H9 (cell line): ENCODE measurements around the gene MORN5. TPM values are rescaled to one million over a fixed set of nuclear protein-coding genes. Genes with fewer than 3 reads are reported as not detected.
A peak's percentile ranks its signal among the peaks of the same experiment; 100 is the strongest.

Source experiments
- DNase-seq: peaks from one replicate; pipeline ENCODE4 v3.0.0-alpha.2; 2017
- H2AFZ ChIP-seq: one replicate; pipeline ENCODE4 v1.6.1; 2013; ENCODE audit warnings: mild to moderate bottlenecking, low read length, control low read depth, moderate library complexity
- H2AK5ac ChIP-seq: 2 replicates; pipeline ENCODE4 v1.6.1; 2013; ENCODE audit warnings: low read length, control low read depth, mixed read lengths; ENCODE audit not compliant: insufficient read length
- H2BK120ac ChIP-seq: one replicate; pipeline ENCODE4 v1.6.1; 2013; ENCODE audit warnings: low read depth, mild to moderate bottlenecking, low read length, control low read depth, inconsistent platforms; ENCODE audit not compliant: poor library complexity, severe bottlenecking
- H2BK12ac ChIP-seq: 2 replicates; pipeline ENCODE4 v1.6.1; 2013; ENCODE audit warnings: low read length, control low read depth, mixed read lengths, low read depth; ENCODE audit not compliant: insufficient read length
- H2BK15ac ChIP-seq: 2 replicates; pipeline ENCODE4 v1.6.1; 2013; ENCODE audit warnings: low read depth, low read length, control low read depth
- H2BK20ac ChIP-seq: one replicate; pipeline ENCODE4 v1.6.1; 2013; ENCODE audit warnings: low read depth, mild to moderate bottlenecking, low read length, control low read depth, inconsistent platforms; ENCODE audit not compliant: poor library complexity, severe bottlenecking
- H2BK5ac ChIP-seq: 2 replicates; pipeline ENCODE4 v1.6.1; 2013; ENCODE audit warnings: low read length, control low read depth, mixed read lengths; ENCODE audit not compliant: insufficient read length
- H3K14ac ChIP-seq: 2 replicates; pipeline ENCODE4 v1.6.1; 2013; ENCODE audit warnings: low read length, control low read depth; ENCODE audit not compliant: insufficient read depth
- H3K18ac ChIP-seq: 2 replicates; pipeline ENCODE4 v1.6.1; 2013; ENCODE audit warnings: low read depth, mild to moderate bottlenecking, mixed read lengths, low read length, control low read depth; ENCODE audit not compliant: insufficient read length
- H3K23ac ChIP-seq: 2 replicates; pipeline ENCODE4 v1.6.1; 2013; ENCODE audit warnings: low read length, control low read depth, mixed read lengths, low read depth; ENCODE audit not compliant: insufficient read length
- H3K23me2 ChIP-seq: 2 replicates; pipeline ENCODE4 v1.6.1; 2013; ENCODE audit warnings: low read depth, mild to moderate bottlenecking, mixed read lengths, low read length, control low read depth; ENCODE audit not compliant: insufficient read length, poor library complexity, severe bottlenecking
- H3K27ac ChIP-seq: 2 replicates; pipeline ENCODE4 v1.5.1; 2013; ENCODE audit warnings: low read length, control low read depth, mixed read lengths, low read depth; ENCODE audit not compliant: insufficient read length
- H3K27me3 ChIP-seq: 2 replicates; pipeline ENCODE4 v1.6.1; 2013; ENCODE audit warnings: low read length, control low read depth, inconsistent platforms; ENCODE audit not compliant: insufficient read depth
- H3K4ac ChIP-seq: 2 replicates; pipeline ENCODE4 v1.6.1; 2013; ENCODE audit warnings: low read depth, mild to moderate bottlenecking, control low read depth, inconsistent platforms, low read length, moderate library complexity
- H3K4me1 ChIP-seq: 2 replicates; pipeline ENCODE4 v1.6.1; 2013; ENCODE audit warnings: low read length, control low read depth, inconsistent platforms; ENCODE audit not compliant: insufficient read depth
- H3K4me2 ChIP-seq: 2 replicates; pipeline ENCODE4 v1.6.1; 2013; ENCODE audit warnings: low read length, control low read depth, mixed read lengths; ENCODE audit not compliant: insufficient read length, insufficient read depth
- H3K56ac ChIP-seq: 2 replicates; pipeline ENCODE4 v1.6.1; 2013; ENCODE audit warnings: low read depth, mild to moderate bottlenecking, mixed read lengths, low read length, control low read depth; ENCODE audit not compliant: insufficient read length
- H3K79me1 ChIP-seq: 2 replicates; pipeline ENCODE4 v1.6.1; 2013; ENCODE audit warnings: low read depth, mild to moderate bottlenecking, moderate library complexity, low read length, control low read depth, inconsistent platforms; ENCODE audit not compliant: insufficient read depth, poor library complexity, severe bottlenecking
- H3K79me2 ChIP-seq: 2 replicates; pipeline ENCODE4 v1.6.1; 2013; ENCODE audit warnings: low read length, control low read depth, inconsistent platforms; ENCODE audit not compliant: insufficient read depth
- H3K9ac ChIP-seq: 2 replicates; pipeline ENCODE4 v1.6.1; 2013; ENCODE audit warnings: low read length, control low read depth, mixed read lengths; ENCODE audit not compliant: insufficient read length; ENCODE audit errors: extremely low read depth
- H3K9me3 ChIP-seq: one replicate; pipeline ENCODE4 v1.6.1; 2013; ENCODE audit warnings: low read depth, low read length, inconsistent platforms; ENCODE audit not compliant: control insufficient read depth
- H3T11ph ChIP-seq: one replicate; pipeline ENCODE4 v1.6.1; 2013; ENCODE audit warnings: mild to moderate bottlenecking, low read length, control low read depth, inconsistent platforms
- H4K20me1 ChIP-seq: one replicate; pipeline ENCODE4 v1.6.1; 2013; ENCODE audit not compliant: control insufficient read depth, insufficient read length, insufficient read depth
- H4K5ac ChIP-seq: 2 replicates; pipeline ENCODE4 v1.6.1; 2013; ENCODE audit warnings: low read depth, mild to moderate bottlenecking, mixed read lengths, low read length, control low read depth; ENCODE audit not compliant: insufficient read length
- H4K8ac ChIP-seq: replicated peaks from 2 replicates; pipeline ENCODE4 v1.6.1; 2013; ENCODE audit warnings: low read length, control low read depth, mixed read lengths, low read depth; ENCODE audit not compliant: insufficient read length
- H4K91ac ChIP-seq: 2 replicates; pipeline ENCODE4 v1.6.1; 2013; ENCODE audit warnings: low read depth, mild to moderate bottlenecking, moderate library complexity, mixed read lengths, low read length, control low read depth; ENCODE audit not compliant: insufficient read length
- H3K27ac Mint-ChIP-seq, 3 experiments: 2 replicates in 2 of 3; 3 replicates in 1 of 3; pipeline ENCODE4 v1.8.0; 2020 to 2021; ENCODE audit warnings: mixed read lengths in 3 of 3, mild to moderate bottlenecking in 1 of 3, moderate library complexity in 1 of 3
- H3K27me3 Mint-ChIP-seq: 2 replicates; pipeline ENCODE4 v1.8.0; 2021; ENCODE audit warnings: low read depth, mild to moderate bottlenecking, moderate library complexity, mixed read lengths
- H3K36me3 Mint-ChIP-seq, 3 experiments: 2 replicates in 2 of 3; 3 replicates in 1 of 3; pipeline ENCODE4 v1.8.0; 2020 to 2021; ENCODE audit warnings: low read depth in 3 of 3, mixed read lengths in 3 of 3; ENCODE audit not compliant: insufficient read depth in 1 of 3
- H3K4me1 Mint-ChIP-seq, 2 experiments: 2 replicates each; pipeline ENCODE4 v1.8.0; 2020; ENCODE audit warnings: mixed read lengths in 2 of 2
- H3K4me3 Mint-ChIP-seq, 2 experiments: 2 replicates in 1 of 2; 3 replicates in 1 of 2; pipeline ENCODE4 v1.8.0; 2020 to 2021; ENCODE audit warnings: mild to moderate bottlenecking in 2 of 2, mixed read lengths in 2 of 2, moderate library complexity in 1 of 2
- H3K9me3 Mint-ChIP-seq, 2 experiments: 2 replicates in 1 of 2; 3 replicates in 1 of 2; pipeline ENCODE4 v1.8.0; 2020; ENCODE audit warnings: mild to moderate bottlenecking in 2 of 2, mixed read lengths in 2 of 2, moderate library complexity in 1 of 2
- CTCF ChIP-seq: fragments of 200-600 bp; sonication (generic); conservative IDR thresholded peaks from 3 replicates; pipeline ENCODE4 v1.8.0; 2021; ENCODE audit warnings: antibody characterized with exemption, mild to moderate bottlenecking
- WGBS: extraction: QIAGEN DNeasy Blood & Tissue Kit; methylation state at CpG from one replicate; pipeline ENCODE4 v1.1.7; 2013; ENCODE audit warnings: missing lambda C conversion rate, low lambda C conversion rate, mixed read lengths; ENCODE audit not compliant: insufficient read length; ENCODE audit errors: extremely low coverage; 5-methylcytosine and 5-hydroxymethylcytosine counted together
- total RNA-seq: library from RNA; stranded (reverse); gene quantifications from 2 replicates; pipeline ENCODE4 v1.2.1, GENCODE V29; 2021

Gene MORN5
- total RNA-seq, 1 experiment from 2014 or later, result not detected

DNA sequence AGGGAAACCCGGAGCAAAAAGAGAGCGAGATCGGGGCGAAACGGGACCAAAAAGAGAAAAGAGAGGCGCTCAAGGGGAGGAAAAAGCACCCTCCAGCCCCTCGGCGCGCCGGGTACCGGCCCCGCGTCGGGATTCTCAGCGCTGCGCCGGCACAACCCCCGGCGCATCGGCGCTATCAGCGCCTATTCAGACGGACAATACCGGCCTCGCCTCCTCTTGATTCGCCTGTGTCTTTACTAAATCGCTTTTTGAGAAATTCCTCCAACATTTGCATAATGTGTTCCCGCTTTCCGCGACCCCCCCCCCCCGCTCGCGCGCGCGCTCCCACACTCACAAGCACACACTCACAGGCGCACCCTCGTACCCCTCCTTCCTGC, 68.5 kb downstream of the MORN5 start:
- no peaks in the 10 kb centered on the region for H3K79me1 ChIP-seq
- H3T11ph ChIP-seq, result no peak overlapping the region
- peaks cover 14% of the 10 kb centered on the region for H3K23me2 ChIP-seq
- H4K91ac ChIP-seq, result no peak overlapping the region
- no peak overlapping the region for H3K56ac ChIP-seq
- peaks cover 2% of the 10 kb centered on the region for H4K20me1 ChIP-seq
- Mint-ChIP-seq H3K4me3 (peak overlapping the region; percentile 62 to 81), H3K9me3 (peaks cover 4 to 5% of the 10 kb centered on the region in 2 experiments; a peak in 3 of 5 replicates), H3K27ac (no peak overlapping the region), H3K4me1 (peaks cover 9 to 24% of the 10 kb centered on the region in 2 experiments), H3K36me3 (peaks cover 0 to 4% (median 1%) of the 10 kb centered on the region in 3 experiments; a peak in 4 of 7 replicates), H3K27me3 (peaks cover 60% of the 10 kb centered on the region)
- H3K4me1 ChIP-seq, result peaks cover 3% of the 10 kb centered on the region; the same call in 1 of the 2 replicates
- H3K9me3 ChIP-seq, result no peaks in the 10 kb centered on the region
- no peak overlapping the region for H3K9ac ChIP-seq
- no peak overlapping the region for H2BK120ac ChIP-seq
- no peak overlapping the region for H3K14ac ChIP-seq
- no peaks in the 10 kb centered on the region for H3K79me2 ChIP-seq
- H3K4ac ChIP-seq, result no peak overlapping the region
- no peak overlapping the region for H2BK5ac ChIP-seq
- no peak overlapping the region for H3K18ac ChIP-seq
- H3K4me2 ChIP-seq, result peak overlapping the region; percentile 41
- H3K23ac ChIP-seq, result no peak overlapping the region
- no peak overlapping the region for H2AFZ ChIP-seq
- no CpG with 5 or more reads among the region's 38 CpGs for WGBS
- no peak overlapping the region for H4K8ac ChIP-seq
- no peak overlapping the region for H3K27ac ChIP-seq
- no peak for DNase-seq
- H2BK15ac ChIP-seq, result no peak overlapping the region
- no peak for TF ChIP-seq CTCF
- H4K5ac ChIP-seq, result no peak overlapping the region
- H2AK5ac ChIP-seq, result no peak overlapping the region
- H3K27me3 ChIP-seq, result peaks cover 82% of the 10 kb centered on the region
- H2BK20ac ChIP-seq, result no peak overlapping the region
- no peak overlapping the region for H2BK12ac ChIP-seq
